Choroid plexus epithelial cell (primary cell): ENCODE results near the gene SBDS.
A peak's percentile ranks its signal among the peaks of the same experiment; 100 is the strongest.
"Not testable (repeated sequence)": the region's sequence is repeated elsewhere in the genome, so short reads cannot be mapped to it uniquely, and the experiment has no call there.

Source experiments
- DNase-seq: peaks from one replicate; pipeline ENCODE4 v3.0.0-alpha.2; 2010; ENCODE audit warnings: low read depth
- H3K4me3 ChIP-seq: 2 replicates; pipeline ENCODE4 v1.5.1; 2011; ENCODE audit warnings: low read depth, mild to moderate bottlenecking, control low read depth, low read length, moderate library complexity
- CTCF ChIP-seq: conservative IDR thresholded peaks from 2 replicates; pipeline ENCODE4 v1.5.1; 2011; ENCODE audit warnings: low read depth, mild to moderate bottlenecking, control low read depth, inconsistent platforms, low read length, moderate library complexity

The SBDS gene

DNA sequence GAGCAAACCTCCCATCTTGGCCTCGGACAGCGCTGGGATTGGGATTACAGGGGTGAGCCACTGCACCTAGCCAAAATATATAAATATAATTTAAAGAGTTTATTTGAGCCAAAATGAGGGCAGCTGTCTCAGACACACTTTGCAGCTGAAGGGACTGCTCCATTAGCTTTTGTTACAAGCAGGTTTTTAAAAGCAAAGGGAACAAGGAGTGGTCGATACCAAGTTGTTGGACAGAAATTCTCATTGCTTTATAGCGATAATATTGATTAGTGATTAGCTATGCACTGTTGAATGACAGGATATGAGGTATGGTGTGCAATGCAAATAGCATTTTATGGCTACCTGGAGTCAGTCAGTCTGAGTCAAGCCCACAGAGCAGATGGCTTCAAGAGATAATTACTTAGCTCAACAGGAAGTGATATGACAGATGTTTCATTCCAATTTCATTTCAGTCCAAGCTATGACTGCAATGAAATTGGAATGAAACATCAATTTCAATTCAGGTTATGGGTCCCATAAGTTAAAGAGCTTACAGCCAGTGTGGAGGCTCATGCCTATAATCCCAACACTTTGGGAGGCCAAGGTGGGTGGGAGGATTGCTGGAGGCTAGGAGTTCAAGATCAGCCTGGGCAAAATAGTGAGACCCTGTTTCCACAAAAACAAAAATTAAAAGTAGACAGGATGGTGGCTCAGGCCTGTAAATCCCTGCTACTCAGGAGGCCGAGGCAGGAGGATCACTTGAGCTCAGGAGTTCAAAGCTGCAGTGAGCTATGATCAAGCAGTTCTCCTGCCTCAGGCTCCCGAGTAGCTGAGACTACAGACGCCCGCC, 24.4 kb upstream of the SBDS start:
- TF ChIP-seq CTCF = no peak
- no peak overlapping the region for H3K4me3 ChIP-seq
- DNase-seq = no peak

DNA sequence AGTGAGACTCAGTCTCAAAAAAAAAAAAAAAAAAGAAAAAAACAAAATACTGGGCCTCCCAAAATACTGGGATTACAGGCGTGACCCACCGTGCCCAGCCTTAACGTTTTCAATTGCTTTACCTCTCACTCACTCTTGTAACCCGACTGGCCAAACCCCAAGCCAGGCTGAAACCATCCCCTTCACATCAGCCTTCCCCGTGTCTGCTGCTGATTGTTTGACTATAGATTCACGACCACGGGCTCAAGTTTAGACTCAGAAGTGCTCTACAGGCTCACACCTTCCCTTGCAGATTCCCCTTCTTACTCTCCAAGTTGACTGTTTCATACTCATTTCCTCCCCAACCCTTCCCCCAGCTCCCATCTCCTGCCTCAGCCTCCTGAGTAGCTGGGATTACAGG, 23.6 kb upstream of the SBDS start:
- no peak for TF ChIP-seq CTCF
- no peak overlapping the region for H3K4me3 ChIP-seq
- DNase-seq = no peak

- DNase-seq, H3K4me3 ChIP-seq: not testable (repeated sequence)
Observed at GRCh38 chr7:67017971-67018370, 22.6 kb upstream of the SBDS start.

- not testable (repeated sequence) for DNase-seq, H3K4me3 ChIP-seq
Observed at GRCh38 chr7:67014076-67014622, 18.8 kb upstream of the SBDS start.

- not testable (repeated sequence) for H3K4me3 ChIP-seq, DNase-seq
Observed at GRCh38 chr7:67009677-67010076, 14.3 kb upstream of the SBDS start.

- no peak for DNase-seq
- no peak overlapping the region for H3K4me3 ChIP-seq
- no peak for TF ChIP-seq CTCF
Observed at GRCh38 chr7:67008260-67008659, 12.9 kb upstream of the SBDS start.

GRCh38 chr7:67006965-67007364, 11.6 kb upstream of the SBDS start:
- DNase-seq = no peak
- no peak for TF ChIP-seq CTCF
- no peak overlapping the region for H3K4me3 ChIP-seq

DNA sequence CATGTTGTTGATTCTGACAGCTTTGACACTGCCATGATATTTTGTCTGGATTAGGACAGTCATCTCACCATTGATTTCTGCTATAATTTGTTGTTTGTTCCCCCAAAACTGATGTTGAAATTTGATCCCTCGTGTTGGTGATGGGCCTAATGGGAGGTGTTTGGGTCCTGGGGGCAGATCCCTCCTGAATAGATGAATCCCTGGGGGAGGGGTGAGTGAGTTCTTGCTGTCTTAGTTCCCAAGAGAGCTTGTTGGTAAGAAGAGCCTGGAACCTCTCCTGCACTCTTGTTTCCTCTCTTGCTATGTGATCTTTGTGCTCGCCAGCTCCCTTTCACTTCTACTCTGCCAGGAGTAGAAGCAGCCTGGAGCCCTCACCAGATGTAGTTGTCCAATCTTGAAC, 8.8 kb upstream of the SBDS start:
- not testable (repeated sequence) for H3K4me3 ChIP-seq, DNase-seq

DNA sequence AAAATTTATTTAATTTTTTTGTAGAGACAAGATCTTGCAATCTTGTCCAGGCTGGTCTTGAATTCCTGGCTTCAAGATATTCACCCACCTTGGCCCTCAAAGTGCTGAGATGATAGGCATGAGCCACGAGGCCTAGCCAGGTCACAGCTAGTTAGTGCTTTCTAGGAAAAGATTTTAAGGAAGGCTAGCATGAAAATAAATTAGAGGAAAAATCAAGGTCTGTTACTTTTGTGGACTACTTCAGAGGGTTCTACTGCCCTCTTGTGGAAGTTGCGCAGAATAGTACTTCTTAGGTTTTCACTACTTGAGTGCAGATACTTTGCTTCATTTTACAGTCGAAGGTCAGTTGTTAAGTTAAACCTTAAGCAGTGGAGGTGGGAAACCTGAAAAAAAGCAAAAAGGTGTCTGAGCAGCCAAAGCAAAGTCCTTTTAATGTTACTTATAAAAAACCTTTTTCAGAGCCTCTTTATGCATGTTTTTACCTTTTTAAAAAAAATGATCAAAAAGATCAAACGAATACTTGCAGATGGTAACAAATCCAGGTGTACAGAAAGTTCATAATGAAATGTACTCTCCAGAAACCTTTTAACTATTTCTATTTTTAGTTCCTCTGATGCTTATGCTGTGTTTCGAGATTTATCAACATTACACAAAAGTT, 5.3 kb upstream of the SBDS start:
- not testable (repeated sequence) for H3K4me3 ChIP-seq
- peak; percentile 21 for DNase-seq

DNA sequence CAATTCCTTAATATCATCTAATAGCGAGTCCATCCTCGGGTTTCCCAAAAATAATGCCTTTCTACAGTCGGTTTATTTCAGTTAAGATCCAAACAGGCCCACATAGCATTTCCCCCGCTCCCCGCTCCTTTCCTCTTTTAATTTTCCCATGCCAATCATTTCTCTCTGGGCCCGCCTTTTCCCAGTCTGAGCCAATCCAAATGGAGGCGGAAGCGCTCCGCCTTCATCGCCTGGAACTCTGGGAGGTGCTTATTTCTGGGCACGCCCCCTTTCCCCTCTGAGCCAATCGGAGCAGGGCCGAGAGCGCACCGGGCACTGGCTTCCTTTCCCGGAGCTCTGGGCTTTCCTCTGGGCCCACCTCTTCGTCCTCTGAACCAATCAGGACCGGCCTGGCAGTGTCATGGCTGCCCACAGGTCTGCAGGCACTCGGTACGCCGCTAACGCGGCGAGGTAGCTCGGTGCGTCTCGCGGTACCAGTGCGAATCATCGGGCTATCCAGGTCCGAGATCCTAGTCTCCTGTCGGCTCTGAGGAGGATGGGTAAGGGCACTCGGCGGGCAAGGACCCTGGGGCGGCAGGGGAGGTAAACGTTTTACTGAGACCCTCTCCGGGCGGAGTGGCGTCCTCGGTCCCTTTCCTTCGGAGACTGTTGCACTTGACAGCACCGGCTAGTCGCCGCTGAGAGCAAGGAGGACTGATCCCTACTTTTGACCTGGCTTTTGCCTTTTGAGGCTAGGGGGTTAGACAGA, 1.2 kb upstream of the SBDS start, which contains the start of gene TYW1:
Gene TYW1 (plus strand): TSS at position 390 of the 748 bp plus-strand sequence. CDS start 146 bp downstream, at position 536.
- DNase-seq = peak; percentile 98
- peak within 1 kb of the TSS; percentile 73 for H3K4me3 ChIP-seq
